ENCODE data around the gene SWT1. TPM values are rescaled to one million over a fixed set of nuclear protein-coding genes. Genes with fewer than 3 reads are reported as not detected.
"Not testable (repeated sequence)": the region's sequence is repeated elsewhere in the genome, so short reads cannot be mapped to it uniquely, and the experiment has no call there.

Gene SWT1
- total and polyA plus RNA-seq, 4 donors = 2.5 to 7.8 (median 5.0) TPM

GRCh38 chr1:185249563-185249962 lies 92.6 kb downstream of the SWT1 start:
- no peaks in the 10 kb centered on the region for H3K36me3 ChIP-seq (ENCODE audit: control insufficient read depth in 1 of 2, insufficient read depth in 2 of 2, low read length in 1 of 2)
- no peak for ATAC-seq (ENCODE audit: low FRiP score)
- WGBS, 2 donors = 29 to 32% methylated on average over 2 of the region's 2 CpGs
- no peaks in the 10 kb centered on the region for H3K27me3 ChIP-seq (ENCODE audit: control insufficient read depth in 1 of 2, insufficient read depth in 2 of 2, low read length in 1 of 2)
- intact Hi-C loops (cut with DNase I) = no loop called here
- H3K4me3 ChIP-seq (ENCODE audit: low read length in 2 of 2) = no peak overlapping the region
- H3K4me1 ChIP-seq (ENCODE audit: control insufficient read depth in 1 of 2, insufficient read depth in 2 of 2, low read length in 2 of 2) = no peaks in the 10 kb centered on the region
- no peak for DNase-seq
- H3K9me3 ChIP-seq (ENCODE audit: control insufficient read depth, low read length) = no peaks in the 10 kb centered on the region
- no peak overlapping the region for H3K27ac ChIP-seq (ENCODE audit: low read depth in 1 of 2, low read length in 2 of 2)

GRCh38 chr1:185250063-185250462 lies 93.1 kb downstream of the SWT1 start:
- no peaks in the 10 kb centered on the region for H3K27me3 ChIP-seq (ENCODE audit: control insufficient read depth in 1 of 2, insufficient read depth in 2 of 2, low read length in 1 of 2)
- no peak overlapping the region for H3K27ac ChIP-seq (ENCODE audit: low read depth in 1 of 2, low read length in 2 of 2)
- no peaks in the 10 kb centered on the region for H3K36me3 ChIP-seq (ENCODE audit: control insufficient read depth in 1 of 2, insufficient read depth in 2 of 2, low read length in 1 of 2)
- no peak overlapping the region for H3K4me3 ChIP-seq (ENCODE audit: low read length in 2 of 2)
- no peak for DNase-seq
- intact Hi-C loops (cut with DNase I) = no loop called here
- H3K9me3 ChIP-seq (ENCODE audit: control insufficient read depth, low read length) = no peaks in the 10 kb centered on the region
- 93 to 94% methylated on average over 4 of the region's 4 CpGs for WGBS, 2 donors
- ATAC-seq (ENCODE audit: low FRiP score) = no peak
- H3K4me1 ChIP-seq (ENCODE audit: control insufficient read depth in 1 of 2, insufficient read depth in 2 of 2, low read length in 2 of 2) = no peaks in the 10 kb centered on the region

GRCh38 chr1:185251928-185252327 lies 95.0 kb downstream of the SWT1 start:
- H3K27me3 ChIP-seq (ENCODE audit: control insufficient read depth in 1 of 2, insufficient read depth in 2 of 2, low read length in 1 of 2); H3K4me3 ChIP-seq (ENCODE audit: low read length in 2 of 2); H3K9me3 ChIP-seq (ENCODE audit: control insufficient read depth, low read length); ATAC-seq (ENCODE audit: low FRiP score); H3K4me1 ChIP-seq (ENCODE audit: control insufficient read depth in 1 of 2, insufficient read depth in 2 of 2, low read length in 2 of 2); DNase-seq; intact Hi-C loops (cut with DNase I); H3K27ac ChIP-seq (ENCODE audit: low read depth in 1 of 2, low read length in 2 of 2); H3K36me3 ChIP-seq (ENCODE audit: control insufficient read depth in 1 of 2, insufficient read depth in 2 of 2, low read length in 1 of 2): not testable (repeated sequence)
- 98% methylated on average over 3 of the region's 4 CpGs for WGBS, 2 donors

GRCh38 chr1:185252404-185252803 lies 95.4 kb downstream of the SWT1 start:
- H3K4me3 ChIP-seq (ENCODE audit: low read length in 2 of 2); intact Hi-C loops (cut with DNase I); ATAC-seq (ENCODE audit: low FRiP score); H3K9me3 ChIP-seq (ENCODE audit: control insufficient read depth, low read length); H3K4me1 ChIP-seq (ENCODE audit: control insufficient read depth in 1 of 2, insufficient read depth in 2 of 2, low read length in 2 of 2); DNase-seq; H3K27me3 ChIP-seq (ENCODE audit: control insufficient read depth in 1 of 2, insufficient read depth in 2 of 2, low read length in 1 of 2); H3K27ac ChIP-seq (ENCODE audit: low read depth in 1 of 2, low read length in 2 of 2); H3K36me3 ChIP-seq (ENCODE audit: control insufficient read depth in 1 of 2, insufficient read depth in 2 of 2, low read length in 1 of 2): not testable (repeated sequence)
- WGBS, 2 donors = no CpG with 5 or more reads among the region's 1 CpG

GRCh38 chr1:185255595-185255994 lies 98.6 kb downstream of the SWT1 start:
- ATAC-seq (ENCODE audit: low FRiP score); H3K36me3 ChIP-seq (ENCODE audit: control insufficient read depth in 1 of 2, insufficient read depth in 2 of 2, low read length in 1 of 2); H3K27ac ChIP-seq (ENCODE audit: low read depth in 1 of 2, low read length in 2 of 2); H3K4me3 ChIP-seq (ENCODE audit: low read length in 2 of 2); DNase-seq; H3K27me3 ChIP-seq (ENCODE audit: control insufficient read depth in 1 of 2, insufficient read depth in 2 of 2, low read length in 1 of 2); H3K9me3 ChIP-seq (ENCODE audit: control insufficient read depth, low read length); intact Hi-C loops (cut with DNase I); H3K4me1 ChIP-seq (ENCODE audit: control insufficient read depth in 1 of 2, insufficient read depth in 2 of 2, low read length in 2 of 2): not testable (repeated sequence)
- 84 to 90% methylated on average over 5 of the region's 6 CpGs for WGBS, 2 donors

GRCh38 chr1:185257116-185257949 lies 100.4 kb downstream of the SWT1 start:
- WGBS, 2 donors = 89 to 90% methylated on average over 6 to 24 of the region's 32 CpGs
- not testable (repeated sequence) for H3K27ac ChIP-seq (ENCODE audit: low read depth in 1 of 2, low read length in 2 of 2); ATAC-seq (ENCODE audit: low FRiP score)

GRCh38 chr1:185257950-185258208 lies 100.9 kb downstream of the SWT1 start:
- Histone ChIP-seq H3K9me3 (ENCODE audit: control insufficient read depth, low read length) (no peaks in the 10 kb centered on the region), H3K4me1 (ENCODE audit: control insufficient read depth in 1 of 2, insufficient read depth in 2 of 2, low read length in 2 of 2) (no peaks in the 10 kb centered on the region), H3K27ac (ENCODE audit: low read depth in 1 of 2, low read length in 2 of 2) (no peak overlapping the region), H3K27me3 (ENCODE audit: control insufficient read depth in 1 of 2, insufficient read depth in 2 of 2, low read length in 1 of 2) (no peaks in the 10 kb centered on the region), H3K4me3 (ENCODE audit: low read length in 2 of 2) (no peak overlapping the region), H3K36me3 (ENCODE audit: control insufficient read depth in 1 of 2, insufficient read depth in 2 of 2, low read length in 1 of 2) (no peaks in the 10 kb centered on the region)
- intact Hi-C loops (cut with DNase I) = no loop called here
- ATAC-seq (ENCODE audit: low FRiP score) (no peak), DNase-seq (no peak)
- WGBS, 2 donors = 88% methylated on average over 2 of the region's 2 CpGs

More at GRCh38 chr1:185257116-185257949, 100.4 kb downstream of the SWT1 start:
- H3K36me3 ChIP-seq (ENCODE audit: control insufficient read depth in 1 of 2, insufficient read depth in 2 of 2, low read length in 1 of 2); DNase-seq; H3K9me3 ChIP-seq (ENCODE audit: control insufficient read depth, low read length); intact Hi-C loops (cut with DNase I); H3K27me3 ChIP-seq (ENCODE audit: control insufficient read depth in 1 of 2, insufficient read depth in 2 of 2, low read length in 1 of 2); H3K4me1 ChIP-seq (ENCODE audit: control insufficient read depth in 1 of 2, insufficient read depth in 2 of 2, low read length in 2 of 2); H3K4me3 ChIP-seq (ENCODE audit: low read length in 2 of 2): not testable (repeated sequence)

- H3K36me3 ChIP-seq (ENCODE audit: control insufficient read depth in 1 of 2, insufficient read depth in 2 of 2, low read length in 1 of 2) = no peaks in the 10 kb centered on the region
- ATAC-seq (ENCODE audit: low FRiP score) (no peak), DNase-seq (no peak)
- no peaks in the 10 kb centered on the region for H3K4me1 ChIP-seq (ENCODE audit: control insufficient read depth in 1 of 2, insufficient read depth in 2 of 2, low read length in 2 of 2)
- 73 to 81% methylated on average over 1 of the region's 1 CpG for WGBS, 2 donors
- H3K27ac ChIP-seq (ENCODE audit: low read depth in 1 of 2, low read length in 2 of 2) = no peak overlapping the region
- no peak overlapping the region for H3K4me3 ChIP-seq (ENCODE audit: low read length in 2 of 2)
- intact Hi-C loops (cut with DNase I) = no loop called here
- no peaks in the 10 kb centered on the region for H3K27me3 ChIP-seq (ENCODE audit: control insufficient read depth in 1 of 2, insufficient read depth in 2 of 2, low read length in 1 of 2)
- H3K9me3 ChIP-seq (ENCODE audit: control insufficient read depth, low read length) = no peaks in the 10 kb centered on the region
These were observed 101.7 kb downstream of the SWT1 start for GRCh38 chr1:185258676-185259075.

GRCh38 chr1:185260611-185261010 lies 103.6 kb downstream of the SWT1 start:
- WGBS, 2 donors = 90 to 95% methylated on average over 1 of the region's 1 CpG
- intact Hi-C loops (cut with DNase I) = no loop called here
- H3K4me3 ChIP-seq (ENCODE audit: low read length in 2 of 2) = no peak overlapping the region
- H3K4me1 ChIP-seq (ENCODE audit: control insufficient read depth in 1 of 2, insufficient read depth in 2 of 2, low read length in 2 of 2) = no peaks in the 10 kb centered on the region
- ATAC-seq (ENCODE audit: low FRiP score) (no peak), DNase-seq (no peak)
- H3K27me3 ChIP-seq (ENCODE audit: control insufficient read depth in 1 of 2, insufficient read depth in 2 of 2, low read length in 1 of 2) = no peaks in the 10 kb centered on the region
- H3K9me3 ChIP-seq (ENCODE audit: control insufficient read depth, low read length) = no peaks in the 10 kb centered on the region
- no peaks in the 10 kb centered on the region for H3K36me3 ChIP-seq (ENCODE audit: control insufficient read depth in 1 of 2, insufficient read depth in 2 of 2, low read length in 1 of 2)
- H3K27ac ChIP-seq (ENCODE audit: low read depth in 1 of 2, low read length in 2 of 2) = no peak overlapping the region

Data from aorta (tissue), 5 donors.